Measurements from ENCODE around the gene PIGR. TPM values are rescaled to one million over a fixed set of nuclear protein-coding genes. Genes with fewer than 3 reads are reported as not detected.
A peak's percentile ranks its signal among the peaks of the same experiment; 100 is the strongest.

PIGR gene
- total and polyA plus RNA-seq, 9 of the 15 experiments (the other 6 are each of a cell fraction or from before 2014, with no cell fraction given): 0.01 to 1.5 (median 0.03) TPM; not detected in 4

DNA sequence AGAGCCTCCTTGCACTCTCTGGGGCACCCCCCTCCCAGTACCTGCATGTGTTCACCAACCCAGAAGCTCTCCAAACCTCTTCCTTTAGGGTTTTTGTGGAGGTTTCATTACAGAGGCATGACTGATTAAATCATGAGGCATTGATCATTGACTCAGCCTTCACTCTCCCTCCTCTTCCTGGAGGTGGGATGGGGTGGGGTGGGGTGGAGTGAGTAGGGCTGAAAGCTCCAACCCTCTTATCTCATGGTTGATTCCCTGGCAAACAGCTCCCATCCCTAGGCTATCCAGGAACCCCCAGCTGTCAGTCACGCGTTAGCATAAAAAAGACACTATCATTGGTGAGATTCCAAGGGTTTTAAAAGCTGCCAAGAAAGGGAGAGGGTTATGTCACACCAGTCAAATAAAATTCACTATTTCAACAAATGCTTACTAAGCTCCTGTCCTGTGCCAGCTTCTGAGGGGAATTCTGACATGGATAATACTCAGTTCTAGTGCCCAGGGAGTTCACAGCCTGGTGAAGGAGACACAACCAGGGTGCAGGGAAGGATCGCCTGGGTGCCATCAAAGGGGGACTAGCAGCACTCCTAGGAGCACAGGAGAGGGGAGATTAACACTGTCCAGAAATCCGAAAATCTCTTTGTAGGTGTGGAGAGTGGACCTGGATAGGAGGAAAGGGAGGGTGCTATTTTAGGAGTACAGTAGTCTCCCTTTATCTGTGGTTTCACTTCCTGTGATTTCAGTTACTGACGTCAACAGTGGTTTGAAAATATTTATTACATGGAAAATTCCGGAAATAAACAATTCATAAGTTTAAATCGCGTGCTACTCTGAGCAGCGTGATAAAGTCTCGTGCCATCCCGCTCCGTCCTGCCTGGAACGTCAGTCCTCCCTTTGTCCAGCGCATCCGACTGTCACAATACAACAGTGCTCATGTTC is 55.9 kb downstream of the PIGR start (continued):
- TF ChIP-seq, protein P1, sequence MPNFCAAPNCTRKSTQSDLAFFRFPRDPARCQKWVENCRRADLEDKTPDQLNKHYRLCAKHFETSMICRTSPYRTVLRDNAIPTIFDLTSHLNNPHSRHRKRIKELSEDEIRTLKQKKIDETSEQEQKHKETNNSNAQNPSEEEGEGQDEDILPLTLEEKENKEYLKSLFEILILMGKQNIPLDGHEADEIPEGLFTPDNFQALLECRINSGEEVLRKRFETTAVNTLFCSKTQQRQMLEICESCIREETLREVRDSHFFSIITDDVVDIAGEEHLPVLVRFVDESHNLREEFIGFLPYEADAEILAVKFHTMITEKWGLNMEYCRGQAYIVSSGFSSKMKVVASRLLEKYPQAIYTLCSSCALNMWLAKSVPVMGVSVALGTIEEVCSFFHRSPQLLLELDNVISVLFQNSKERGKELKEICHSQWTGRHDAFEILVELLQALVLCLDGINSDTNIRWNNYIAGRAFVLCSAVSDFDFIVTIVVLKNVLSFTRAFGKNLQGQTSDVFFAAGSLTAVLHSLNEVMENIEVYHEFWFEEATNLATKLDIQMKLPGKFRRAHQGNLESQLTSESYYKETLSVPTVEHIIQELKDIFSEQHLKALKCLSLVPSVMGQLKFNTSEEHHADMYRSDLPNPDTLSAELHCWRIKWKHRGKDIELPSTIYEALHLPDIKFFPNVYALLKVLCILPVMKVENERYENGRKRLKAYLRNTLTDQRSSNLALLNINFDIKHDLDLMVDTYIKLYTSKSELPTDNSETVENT (CRISPR knock-in tag; IDR thresholded peaks at IDR 0.05): no peak
- TF ChIP-seq GATA2 (CRISPR knock-in tag; IDR thresholded peaks at IDR 0.05) (0 out of 2 replicates have a peak, but pooled peaks have one; percentile 26), RCOR1 (IDR thresholded peaks at IDR 0.05; ENCODE audit: borderline replicate concordance in 1 of 2, low read depth in 2 of 2, low read length in 2 of 2) (peak in 1 of 2 experiments; percentile 40; a peak in 1 of 4 replicates), ZC3H4 (CRISPR knock-in tag; IDR thresholded peaks at IDR 0.05; ENCODE audit: borderline replicate concordance) (no peak), HNRNPUL1 (IDR thresholded peaks at IDR 0.05; ENCODE audit: low read length) (no peak), LEF1 (IDR thresholded peaks at IDR 0.05) (peak; percentile 18; the same call in 1 of the 2 replicates), ZNF140 (CRISPR knock-in tag; IDR thresholded peaks at IDR 0.05) (no peak), MEF2A (IDR thresholded peaks at IDR 0.05; ENCODE audit: control insufficient read depth, low read depth, low read length) (peak; percentile 60; the same call in 1 of the 2 replicates), ZKSCAN3 (CRISPR knock-in tag; IDR thresholded peaks at IDR 0.05) (no peak), ETV5 (CRISPR knock-in tag; IDR thresholded peaks at IDR 0.05; ENCODE audit: low read depth) (peak; percentile 46; the same call in 1 of the 2 replicates), XRCC4 (IDR thresholded peaks at IDR 0.05; ENCODE audit: extremely low read depth, insufficient read depth, insufficient read length) (no peak), ETV1 (tag; conservative IDR thresholded peaks at IDR 0.05; ENCODE audit: low read depth) (peak; percentile 75), PHF20 (IDR thresholded peaks at IDR 0.05; ENCODE audit: partially characterized antibody) (no peak), DIDO1 (tag; IDR thresholded peaks at IDR 0.05; ENCODE audit: low read depth) (peak; percentile 60; the same call in 1 of the 2 replicates), CEBPG (CRISPR knock-in tag; IDR thresholded peaks at IDR 0.05) (no peak), CEBPG (tag; conservative IDR thresholded peaks at IDR 0.05 in 1 of 2, IDR thresholded peaks at IDR 0.05 in 1 of 2) (0 out of 4 replicates have a peak, but pooled peaks of 1 of the 2 experiments have one; percentile 15), ZNF76 (CRISPR knock-in tag; IDR thresholded peaks at IDR 0.05; ENCODE audit: borderline replicate concordance) (no peak), BHLHE40 (IDR thresholded peaks at IDR 0.05; ENCODE audit: low read length) (peak; percentile 84)
- TF ChIP-seq, protein P2, sequence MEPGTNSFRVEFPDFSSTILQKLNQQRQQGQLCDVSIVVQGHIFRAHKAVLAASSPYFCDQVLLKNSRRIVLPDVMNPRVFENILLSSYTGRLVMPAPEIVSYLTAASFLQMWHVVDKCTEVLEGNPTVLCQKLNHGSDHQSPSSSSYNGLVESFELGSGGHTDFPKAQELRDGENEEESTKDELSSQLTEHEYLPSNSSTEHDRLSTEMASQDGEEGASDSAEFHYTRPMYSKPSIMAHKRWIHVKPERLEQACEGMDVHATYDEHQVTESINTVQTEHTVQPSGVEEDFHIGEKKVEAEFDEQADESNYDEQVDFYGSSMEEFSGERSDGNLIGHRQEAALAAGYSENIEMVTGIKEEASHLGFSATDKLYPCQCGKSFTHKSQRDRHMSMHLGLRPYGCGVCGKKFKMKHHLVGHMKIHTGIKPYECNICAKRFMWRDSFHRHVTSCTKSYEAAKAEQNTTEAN (CRISPR knock-in tag; IDR thresholded peaks at IDR 0.05): no peak
- TF ChIP-seq, protein P3, sequence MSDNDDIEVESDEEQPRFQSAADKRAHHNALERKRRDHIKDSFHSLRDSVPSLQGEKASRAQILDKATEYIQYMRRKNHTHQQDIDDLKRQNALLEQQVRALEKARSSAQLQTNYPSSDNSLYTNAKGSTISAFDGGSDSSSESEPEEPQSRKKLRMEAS (CRISPR knock-in tag; IDR thresholded peaks at IDR 0.05): peak; percentile 26; the same call in 1 of the 2 replicates
- TF ChIP-seq, protein P4, sequence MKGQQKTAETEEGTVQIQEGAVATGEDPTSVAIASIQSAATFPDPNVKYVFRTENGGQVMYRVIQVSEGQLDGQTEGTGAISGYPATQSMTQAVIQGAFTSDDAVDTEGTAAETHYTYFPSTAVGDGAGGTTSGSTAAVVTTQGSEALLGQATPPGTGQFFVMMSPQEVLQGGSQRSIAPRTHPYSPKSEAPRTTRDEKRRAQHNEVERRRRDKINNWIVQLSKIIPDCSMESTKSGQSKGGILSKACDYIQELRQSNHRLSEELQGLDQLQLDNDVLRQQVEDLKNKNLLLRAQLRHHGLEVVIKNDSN (CRISPR knock-in tag; IDR thresholded peaks at IDR 0.05): 0 out of 2 replicates have a peak, but pooled peaks have one; percentile 21
